COR-L47 (cell line): ENCODE data around the gene ASB13.

Experiments
- DNase-seq: peaks from one replicate; lab custom pipeline; 2025; lab: John Stamatoyannopoulos, UW

ASB13 gene

DNA sequence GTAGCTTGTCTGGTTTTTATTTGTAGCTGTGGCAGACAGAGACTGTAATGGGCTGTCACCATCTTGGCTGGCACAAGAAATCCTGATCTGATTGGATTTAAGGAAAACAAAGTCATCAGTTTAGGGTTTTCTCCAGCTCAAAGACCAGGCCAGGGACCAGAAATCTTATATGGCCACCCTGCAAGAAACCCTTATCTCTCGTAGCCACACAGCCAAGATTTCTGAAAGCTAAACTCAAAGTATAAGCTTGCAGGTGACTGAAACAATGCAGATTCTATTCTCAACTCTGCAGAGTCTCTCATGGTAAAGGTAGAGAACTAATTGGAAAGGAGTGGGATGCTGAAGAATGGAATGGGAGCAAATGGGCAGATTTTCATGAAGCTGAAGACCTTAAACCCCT is 3.2 kb upstream of the ASB13 start:
- no peak for DNase-seq

DNA sequence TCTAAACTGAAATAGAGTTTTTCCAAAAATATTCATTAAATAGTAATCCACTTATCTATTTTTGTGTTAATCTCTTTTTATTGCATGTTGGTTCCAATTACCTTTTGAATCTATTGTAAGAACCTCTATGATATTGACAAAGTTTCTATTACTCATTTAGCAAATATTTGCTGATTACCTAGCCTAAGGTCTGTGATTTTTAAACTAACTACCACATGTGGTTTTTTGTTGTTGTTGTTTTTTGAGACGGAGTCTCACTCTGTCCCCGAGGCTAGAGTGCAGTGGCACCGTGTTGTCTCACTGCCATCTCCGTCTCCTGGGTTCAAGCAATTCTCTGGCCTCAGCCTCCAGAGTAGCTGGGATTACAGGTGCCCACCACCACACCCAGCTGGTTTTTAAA is 2.0 kb upstream of the ASB13 start:
- DNase-seq: no peak

DNA sequence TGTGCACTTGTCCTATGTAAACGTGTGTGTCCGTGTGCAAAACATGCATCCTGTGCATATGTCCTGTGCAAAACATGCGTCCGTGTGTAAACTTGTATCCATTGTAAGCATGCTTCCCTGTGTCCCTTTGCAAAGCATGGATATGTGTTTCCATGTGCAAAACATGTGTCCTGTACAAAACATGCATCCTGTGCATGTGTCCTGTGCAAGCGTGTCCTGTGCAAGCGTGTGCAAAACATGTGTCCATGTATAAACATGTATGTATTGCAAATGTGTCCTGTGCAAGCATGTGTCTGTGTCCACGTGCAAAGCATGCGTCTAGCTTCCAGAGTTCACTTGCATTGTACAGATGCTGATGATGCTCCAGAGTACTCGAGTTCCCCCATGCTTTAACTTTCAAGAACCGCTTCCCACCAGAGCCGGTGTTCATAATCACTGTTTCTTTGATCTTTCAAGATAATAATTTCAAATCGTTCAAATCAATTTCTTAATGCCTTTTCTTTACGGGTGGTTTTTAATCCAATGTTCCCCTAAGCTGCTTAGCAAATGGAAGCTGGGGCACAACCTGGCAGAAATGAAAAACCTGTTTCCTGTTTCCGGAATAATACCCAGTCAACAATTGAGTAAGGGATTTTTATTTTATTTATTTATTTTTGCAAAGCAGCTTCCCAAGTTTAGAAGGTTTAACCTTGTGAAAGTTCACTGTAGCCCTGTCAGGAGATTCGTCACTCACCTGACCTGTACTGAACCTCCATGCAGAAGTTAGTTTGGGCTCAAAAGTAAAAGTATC is 641 bp upstream of the ASB13 start:
- DNase-seq: no peak

DNA sequence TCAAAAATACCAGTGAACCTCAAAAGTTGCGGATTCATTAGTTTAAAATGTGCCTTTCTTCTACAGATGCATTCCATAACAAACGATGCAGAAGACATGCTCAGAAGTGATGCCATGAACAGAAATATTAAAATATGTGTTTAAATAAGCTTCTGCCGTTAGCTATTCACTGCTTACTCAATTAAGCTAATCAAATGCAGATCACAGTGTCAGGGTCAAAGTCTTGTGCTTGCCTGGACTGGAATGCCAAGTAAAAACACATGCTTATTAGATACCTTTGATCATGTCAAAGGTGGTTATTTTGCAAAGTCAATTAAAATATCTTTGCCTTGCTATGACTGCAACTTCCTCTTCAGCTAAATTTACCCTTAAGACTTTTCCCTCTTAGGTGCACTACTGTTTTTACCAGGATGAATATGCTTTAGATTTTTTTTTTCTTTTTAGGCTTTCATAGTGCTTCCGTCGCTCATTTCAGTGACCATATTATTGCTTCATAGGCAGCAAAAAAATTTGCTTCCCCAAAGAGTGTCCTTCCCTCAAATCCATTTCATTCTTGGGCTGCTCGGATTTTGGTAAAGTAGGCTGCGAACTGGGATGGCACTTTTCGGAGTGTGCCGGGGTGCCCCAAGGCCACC is 905 bp downstream of the ASB13 start:
- no peak for DNase-seq

DNA sequence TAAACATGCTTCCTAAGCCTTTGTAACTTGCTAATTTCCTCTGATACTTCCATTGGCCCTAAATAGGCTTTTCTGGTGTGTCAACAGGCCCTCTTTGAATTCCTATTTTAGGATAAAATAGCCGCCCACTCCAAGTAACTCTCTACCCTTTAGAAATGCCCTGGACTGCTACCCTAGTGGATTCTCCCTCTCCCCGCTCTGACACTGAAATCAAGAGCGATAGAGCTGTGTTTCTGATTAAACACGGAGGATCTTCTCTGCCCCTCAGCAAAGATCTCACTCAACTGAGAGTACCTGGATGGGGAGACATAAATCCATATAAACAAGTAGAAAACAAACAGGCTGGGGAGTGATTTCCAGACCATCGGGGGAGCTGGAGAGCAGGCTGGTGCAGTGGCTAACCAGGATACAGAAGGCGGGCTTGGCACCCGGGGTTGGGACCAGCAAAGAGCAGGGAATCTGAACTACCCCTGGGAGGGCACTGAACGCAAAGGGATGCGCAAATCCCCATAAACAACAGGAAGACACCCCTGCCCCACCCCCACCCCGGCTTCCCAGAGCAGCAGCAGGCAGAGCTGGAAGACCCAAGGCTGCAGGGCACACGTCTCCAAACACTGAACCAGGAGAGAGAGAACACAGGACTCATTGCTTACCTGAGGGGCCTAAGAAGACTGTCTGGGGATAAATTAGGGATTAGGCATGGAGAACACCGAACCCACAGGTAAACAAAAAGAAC is 2.5 kb downstream of the ASB13 start:
- DNase-seq: no peak

DNA sequence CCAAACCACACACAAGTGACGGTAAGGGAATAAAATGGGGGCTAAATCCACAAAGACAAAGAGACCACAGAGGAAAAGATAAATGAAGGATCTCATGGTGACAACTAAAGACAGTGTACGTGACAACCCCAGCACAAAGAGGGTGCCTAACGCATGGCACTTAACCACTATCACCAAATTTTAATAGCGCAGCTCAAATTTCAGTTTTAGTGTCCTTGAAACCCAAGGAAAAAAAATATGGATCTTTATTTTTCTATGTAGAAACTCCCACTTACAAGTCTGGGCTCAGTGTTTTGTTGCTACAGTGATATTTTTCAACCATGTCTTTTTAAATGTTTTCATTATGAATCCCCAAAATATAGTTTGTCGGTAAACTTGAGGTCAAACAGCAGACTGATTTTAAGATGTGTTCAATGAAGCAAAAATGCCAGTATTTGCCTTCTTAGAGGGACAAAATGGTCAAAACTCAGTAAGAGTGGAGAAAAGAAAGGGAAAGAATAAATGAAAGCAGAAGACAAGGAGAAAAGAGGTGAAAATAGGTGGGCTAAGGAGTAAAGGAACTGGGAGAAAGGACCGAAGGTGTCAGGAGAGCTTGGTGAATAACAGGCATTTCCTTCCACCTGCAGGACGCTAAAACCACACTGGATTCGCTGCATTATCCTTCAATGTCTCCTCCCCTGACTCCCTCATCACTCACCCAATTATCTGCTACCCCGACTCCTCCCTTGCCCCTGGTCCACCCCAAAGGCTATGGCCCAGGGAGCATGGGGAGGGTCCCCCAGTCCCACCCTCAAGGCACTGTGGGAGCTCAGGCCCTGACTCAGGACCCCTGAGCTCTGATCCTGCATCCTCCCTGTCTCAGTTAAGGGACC is 3.5 kb downstream of the ASB13 start:
- no peak for DNase-seq

DNA sequence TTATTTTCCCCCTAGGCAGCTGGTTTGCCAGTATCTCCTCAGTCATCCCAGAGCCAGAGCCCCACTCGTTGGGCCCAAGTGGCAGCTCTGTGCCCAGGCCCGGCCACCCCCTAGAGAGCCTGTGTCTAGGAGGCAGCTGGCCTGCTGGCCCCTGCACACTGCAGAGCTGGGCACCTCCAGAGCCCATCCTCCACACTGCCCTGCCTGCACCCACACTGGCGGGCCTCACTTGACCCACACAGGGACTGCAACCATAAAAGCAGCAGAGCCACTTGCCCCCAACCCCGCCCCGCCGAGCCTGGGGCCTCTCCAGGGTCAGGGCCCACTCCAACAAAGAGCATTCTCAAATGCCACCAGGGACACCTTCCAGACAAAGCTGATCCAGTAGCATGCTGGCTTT is 5.4 kb downstream of the ASB13 start:
- DNase-seq: no peak

DNA sequence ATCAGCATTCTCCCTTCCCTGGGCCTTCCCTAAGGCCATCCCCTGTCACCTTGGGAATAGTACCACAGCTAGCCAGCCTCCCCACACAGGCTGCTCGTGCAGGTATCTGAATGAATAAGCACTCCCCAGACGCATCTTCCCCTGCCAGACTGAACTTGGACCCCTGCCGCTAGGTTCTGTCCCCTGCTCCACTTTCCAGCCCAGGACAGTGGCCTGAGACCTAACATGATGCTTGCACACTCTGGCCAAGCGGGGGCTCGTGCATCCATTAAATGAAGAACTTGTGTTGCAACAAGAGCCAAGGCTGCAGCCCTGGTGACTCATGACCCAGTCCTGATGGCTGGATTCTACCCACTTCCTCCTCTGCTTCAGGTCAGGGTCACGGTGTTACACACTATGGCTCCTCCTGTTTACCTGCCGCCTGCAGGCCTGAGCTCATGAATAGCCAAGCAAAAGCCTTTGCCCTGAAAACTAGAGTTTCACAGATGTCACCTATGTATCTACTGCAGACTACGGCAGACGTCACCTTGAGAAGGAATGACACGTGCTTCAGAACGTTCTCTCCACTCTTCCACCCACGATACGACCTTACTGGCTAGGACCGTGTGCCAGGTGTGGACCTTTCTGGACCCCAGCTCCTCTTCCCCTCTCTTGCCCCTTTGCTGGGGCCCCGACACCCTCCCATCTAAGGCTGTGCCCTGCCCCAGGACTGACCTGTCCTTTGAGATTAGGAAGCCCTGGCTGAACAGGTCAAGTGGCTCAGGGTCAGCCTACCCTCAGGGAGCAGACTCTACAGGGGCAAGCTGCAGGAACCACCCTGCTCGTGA is 6.5 kb downstream of the ASB13 start:
- no peak for DNase-seq

DNA sequence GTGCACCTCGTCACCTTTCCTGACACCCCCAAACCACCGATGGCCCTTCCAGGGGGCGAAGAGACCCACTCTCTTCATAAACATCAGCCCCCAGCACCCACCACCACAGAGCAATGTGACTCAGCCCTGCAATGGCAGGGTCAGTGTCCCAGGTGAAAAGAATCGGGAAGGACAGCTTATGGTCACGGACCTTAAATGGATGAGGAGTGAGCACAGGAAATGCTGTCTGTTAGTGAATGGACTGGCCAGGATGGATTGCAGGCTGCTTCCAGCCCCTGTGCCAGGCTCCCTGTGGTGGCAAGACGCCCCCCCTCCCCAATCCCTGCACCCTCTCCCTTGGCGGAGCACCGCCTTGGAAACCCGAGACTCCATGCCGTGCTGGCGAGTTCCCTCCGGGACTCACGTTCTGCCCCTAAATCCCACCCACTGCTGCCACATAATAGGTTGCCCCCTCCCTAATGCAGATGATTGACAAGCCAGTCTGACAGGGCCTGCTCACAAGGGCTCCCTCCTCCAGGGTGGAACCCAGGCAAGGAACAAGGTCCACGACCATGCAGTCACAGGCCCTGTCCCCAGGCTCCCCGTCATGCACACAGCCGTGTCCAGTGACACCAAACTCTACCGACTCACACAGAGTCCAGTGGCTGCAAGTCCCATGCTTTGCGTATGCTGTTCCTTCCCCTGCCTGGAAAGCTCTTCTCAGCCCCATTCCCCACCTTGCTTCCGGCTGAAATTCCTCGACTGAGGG is 7.3 kb downstream of the ASB13 start:
- no peak for DNase-seq

DNA sequence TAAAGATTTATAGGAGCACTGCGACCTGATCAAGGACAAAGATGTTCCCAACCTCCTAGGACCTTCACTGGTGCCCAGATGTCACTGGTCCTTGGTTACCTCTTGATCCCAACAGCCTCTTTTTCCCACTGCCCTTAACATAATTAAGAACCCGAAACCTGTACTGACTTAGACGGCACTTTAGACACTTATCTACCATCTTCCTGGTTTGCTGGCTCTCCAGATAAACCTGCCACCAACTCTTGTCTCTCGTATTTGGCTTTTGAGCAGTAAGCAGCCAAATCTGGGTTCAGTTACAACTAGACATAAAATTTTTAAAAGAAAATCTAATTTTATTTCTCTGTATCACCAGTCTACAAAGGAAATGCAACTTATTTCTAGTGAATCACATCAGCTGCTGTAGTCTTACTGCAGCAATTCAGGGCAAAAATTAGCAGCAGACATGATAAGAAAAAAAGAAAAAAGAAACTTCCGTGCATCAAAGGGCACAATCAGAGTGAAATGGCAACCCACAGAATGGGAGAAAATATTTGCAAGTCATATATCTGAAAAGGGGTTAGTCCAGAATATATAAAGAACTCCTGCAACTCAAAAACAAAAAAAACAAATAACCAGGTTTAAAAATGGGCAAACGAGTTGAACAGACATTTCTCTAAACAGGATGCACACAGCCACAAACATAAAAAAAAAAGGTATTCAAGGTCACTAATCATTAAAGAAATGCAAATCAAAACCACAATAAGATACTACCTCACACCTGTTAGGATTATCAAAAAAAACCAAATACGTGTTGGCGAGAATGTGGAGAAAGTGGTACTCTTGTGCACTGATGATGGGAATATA is 9.4 kb downstream of the ASB13 start:
- no peak for DNase-seq

DNA sequence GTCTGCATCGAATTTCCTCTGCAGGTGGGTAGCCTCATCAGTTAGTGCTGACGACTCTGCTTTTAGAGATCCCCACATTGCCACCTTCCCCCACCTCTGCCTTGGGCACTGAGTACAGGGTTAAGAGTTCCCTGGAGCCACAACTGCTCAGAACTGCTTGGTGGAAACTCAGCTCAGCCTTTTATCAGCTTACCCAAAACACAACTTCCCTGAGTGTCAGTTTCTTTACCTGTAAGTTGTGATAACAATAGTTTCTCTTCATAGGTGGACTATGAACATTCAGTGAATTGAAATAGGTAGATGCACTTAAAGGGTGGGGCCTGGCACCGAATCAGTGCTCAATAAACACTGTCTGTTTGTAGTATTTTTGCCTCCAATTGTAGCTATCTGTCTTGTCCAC is 11.3 kb downstream of the ASB13 start:
- DNase-seq: no peak

DNA sequence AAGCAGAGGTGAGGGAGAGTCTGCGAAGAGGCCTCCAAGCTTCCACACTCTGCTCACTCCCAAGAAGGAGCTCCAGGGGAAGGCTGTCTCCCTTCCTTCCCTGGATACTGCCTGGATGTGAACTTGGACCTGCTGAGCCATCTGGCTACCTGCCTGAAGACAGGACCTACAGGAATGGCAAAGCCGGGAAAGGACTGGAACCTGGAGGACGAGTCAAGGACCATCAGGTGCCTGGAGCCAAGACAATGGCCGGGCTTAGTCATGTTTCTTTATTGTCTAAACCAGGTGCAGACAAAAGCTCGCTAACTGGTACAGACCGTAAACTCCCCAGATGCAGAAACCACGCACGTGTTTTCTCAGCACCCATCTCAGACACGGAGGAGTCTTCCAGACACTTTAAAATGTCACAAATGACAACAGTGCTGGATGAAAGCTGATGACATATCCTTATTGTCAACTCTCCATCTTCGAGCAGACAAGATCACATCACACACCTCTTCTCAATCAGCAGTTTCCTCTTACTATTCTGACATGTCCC is 12.1 kb downstream of the ASB13 start:
- no peak for DNase-seq

DNA sequence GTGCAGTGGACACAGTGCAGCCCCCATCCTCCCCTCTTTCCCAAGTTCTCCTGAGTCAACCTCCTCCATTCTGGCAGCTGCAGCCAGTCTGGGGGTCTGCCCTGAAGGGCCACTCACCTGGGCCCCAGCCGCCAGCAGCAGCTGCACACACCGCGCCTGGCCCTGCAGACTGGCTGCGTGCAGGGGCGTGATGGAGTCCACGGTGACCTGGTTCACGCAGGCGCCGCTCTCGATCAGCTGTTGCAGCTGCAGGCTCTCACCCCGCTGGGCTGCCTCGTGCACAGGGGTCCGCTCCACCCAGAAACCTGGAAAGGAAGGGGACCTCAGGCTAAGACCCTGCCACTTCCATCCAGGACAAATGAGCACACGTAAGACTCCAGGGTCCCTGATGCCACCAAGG is 13.6 kb downstream of the ASB13 start:
- no peak for DNase-seq

DNA sequence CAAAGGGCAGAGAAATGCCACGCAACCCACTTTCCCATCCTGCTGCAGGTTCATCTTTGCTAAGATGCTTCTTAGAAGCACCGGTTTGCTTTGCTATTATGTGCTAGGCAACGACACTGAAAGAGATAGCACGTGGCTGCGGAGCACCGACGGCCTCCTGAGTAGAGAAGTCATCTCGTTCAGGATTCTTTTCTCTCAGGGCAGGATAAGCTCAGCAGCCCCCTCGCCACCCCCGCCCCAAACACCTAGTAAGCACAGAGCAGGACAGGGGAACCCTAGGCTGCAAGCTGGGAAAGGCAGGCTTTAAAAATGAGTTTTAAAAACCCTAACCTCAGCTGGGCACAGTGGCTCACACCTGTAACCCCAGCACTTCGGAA is 15.0 kb downstream of the ASB13 start:
- DNase-seq: no peak

DNA sequence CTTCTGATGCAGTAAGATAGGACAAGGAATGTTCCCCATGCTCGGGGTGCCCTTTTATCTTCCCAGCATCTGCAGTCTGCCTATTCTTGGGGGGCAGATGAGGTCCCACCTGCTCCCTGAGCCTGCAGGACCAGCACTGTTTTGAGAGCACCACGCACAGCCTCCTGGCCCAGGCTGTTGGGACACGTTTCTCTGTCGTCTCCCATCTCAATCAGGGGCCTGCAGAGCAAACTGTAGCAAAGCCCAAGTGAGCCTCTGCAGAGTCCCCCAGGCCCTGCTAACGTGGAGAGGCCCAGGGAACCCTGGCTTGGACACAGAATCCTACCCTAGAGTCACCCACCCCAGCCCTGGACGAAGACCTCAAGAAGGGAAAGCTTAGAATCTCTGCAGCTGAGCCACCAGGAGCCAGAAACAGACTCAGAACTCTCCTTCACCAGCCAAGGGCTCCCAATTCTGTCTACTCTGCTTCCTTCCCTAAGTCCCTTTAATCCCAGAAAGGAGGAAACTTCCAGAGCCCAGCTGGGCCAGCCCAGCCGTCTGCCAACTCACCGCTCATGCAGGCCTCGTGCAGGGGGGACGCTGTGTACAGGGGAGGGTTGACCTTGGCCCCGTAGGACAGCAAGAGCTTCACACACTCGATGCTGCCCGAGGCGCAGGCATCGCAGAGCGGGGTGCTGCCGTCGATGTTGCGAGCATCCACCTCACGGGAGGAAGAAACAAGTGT is 15.6 kb downstream of the ASB13 start:
- no peak for DNase-seq

DNA sequence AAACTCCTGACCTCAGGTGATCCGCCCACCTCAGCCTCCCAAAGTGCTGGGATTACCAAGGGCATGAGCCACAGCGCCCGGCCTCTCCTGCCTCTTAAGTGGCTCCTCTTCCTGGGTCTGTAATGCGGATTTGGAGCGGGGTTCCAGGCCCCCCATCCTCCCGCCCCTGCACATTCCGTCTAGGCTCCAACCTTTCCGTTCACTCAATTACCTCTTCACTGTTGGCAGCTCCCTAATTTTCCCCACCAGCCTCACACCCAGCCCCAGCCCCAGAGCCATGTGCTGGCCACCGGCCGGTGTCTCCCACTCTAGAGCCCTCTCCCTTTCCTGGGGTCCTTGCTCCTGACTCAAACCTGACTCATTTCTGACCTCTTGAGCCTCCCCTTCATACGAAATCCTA is 16.6 kb downstream of the ASB13 start:
- DNase-seq: no peak

DNA sequence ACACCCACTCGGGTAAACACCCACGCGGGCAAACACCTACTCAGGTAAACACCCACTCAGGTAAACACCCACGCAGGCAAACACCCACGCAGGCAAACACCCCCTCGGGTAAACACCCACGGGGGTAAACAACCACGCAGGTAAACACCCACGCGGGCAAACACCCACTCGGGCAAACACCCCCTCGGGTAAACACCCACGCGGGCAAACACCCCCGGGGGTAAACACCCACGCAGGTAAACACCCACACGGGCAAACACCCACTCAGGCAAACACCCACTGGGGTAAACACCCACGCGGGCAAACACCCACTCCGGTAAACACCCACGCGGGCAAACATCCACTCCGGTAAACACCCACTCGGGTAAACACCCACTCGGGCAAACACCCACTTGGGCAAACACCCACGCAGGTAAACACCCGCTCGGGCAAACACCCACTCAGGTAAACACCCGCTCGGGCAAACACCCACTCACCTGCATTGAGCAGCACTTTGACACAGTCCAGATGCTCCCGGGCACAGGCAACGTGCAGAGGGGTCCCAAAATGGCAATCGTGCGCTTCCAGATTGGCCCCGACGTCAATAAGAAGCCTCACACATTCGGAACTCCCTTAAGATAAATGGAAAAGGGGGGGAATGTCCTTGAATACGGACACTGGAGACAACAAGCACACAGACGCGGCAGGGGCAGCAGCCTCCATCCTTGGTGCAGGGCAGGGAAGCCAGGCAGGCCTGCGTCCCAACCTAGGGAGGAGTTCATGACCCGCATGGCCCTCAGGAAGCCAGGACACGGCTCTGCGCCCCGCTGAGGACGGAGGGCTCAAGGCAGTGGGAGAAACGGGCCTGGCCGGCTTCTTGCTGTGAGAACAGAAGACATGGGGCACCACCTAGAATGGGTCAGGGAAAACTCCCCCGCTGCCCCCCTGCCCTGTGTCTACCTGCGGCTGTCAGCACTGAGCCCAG is 17.6 kb downstream of the ASB13 start:
- no peak for DNase-seq
